ENCODE data around the gene ABLIM1.
A peak's percentile ranks its signal among the peaks of the same experiment; 100 is the strongest.

Gene ABLIM1

DNA sequence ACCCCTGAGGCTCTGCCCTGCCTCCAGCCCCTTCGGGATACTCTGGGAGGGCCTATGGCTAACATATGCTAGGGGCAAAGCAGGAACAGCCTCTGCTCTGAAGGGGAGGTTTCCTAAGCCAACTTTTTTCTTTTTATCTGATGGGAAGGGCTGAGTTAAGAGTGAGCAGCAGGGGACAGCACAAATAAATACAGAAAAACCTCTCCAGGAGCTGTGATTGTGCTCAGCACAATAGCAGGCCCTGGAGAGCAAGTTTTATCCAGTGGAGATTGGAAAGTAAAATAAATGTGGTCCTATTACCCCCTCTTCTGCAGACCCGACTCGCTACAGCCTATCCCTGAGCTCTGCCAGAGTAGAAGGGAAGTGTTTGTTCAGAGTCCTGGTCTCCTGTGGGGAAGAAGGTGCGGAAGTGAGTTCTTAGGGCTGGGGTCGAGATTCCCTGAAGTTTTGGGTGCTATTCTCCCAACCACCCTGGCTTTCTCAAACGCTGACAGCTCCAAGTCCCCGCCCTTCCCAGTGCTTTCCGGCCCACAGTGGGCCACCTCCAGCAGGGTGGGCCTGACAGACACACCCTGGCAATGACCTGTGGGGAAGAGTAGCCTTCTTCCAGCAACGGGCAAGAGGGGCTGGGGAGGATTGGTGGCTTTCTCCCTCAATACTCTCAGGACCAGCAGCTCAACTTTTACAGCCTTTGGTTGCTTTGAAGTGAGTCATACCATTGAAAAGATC is 230.8 kb downstream of the ABLIM1 start:
- ChIA-PET CTCF (interaction anchor here (0.9 to 1.2 kb wide), 2 partner anchors 106 to 124 kb away, joined by 3 to 6 read pairs; no protein-coding TSS in a partner anchor), POLR2A (interaction anchor here (0.6 kb wide), 1 partner anchor 1810 kb away, joined by 3 read pairs; no protein-coding TSS in a partner anchor)
- Histone ChIP-seq H3K4me1 (ENCODE audit: control insufficient read depth, insufficient read depth, low read length) (no peaks in the 10 kb centered on the region), H3K36me3 (ENCODE audit: control insufficient read depth in 2 of 2, insufficient read depth in 1 of 2, low read length in 2 of 2) (no peaks in the 10 kb centered on the region), H3K4me3 (ENCODE audit: low read depth, low read length) (no peak overlapping the region), H3K27ac (ENCODE audit: extremely low read depth, low read depth, low read length) (no peak overlapping the region), H3K9me3 (ENCODE audit: control insufficient read depth, insufficient read depth, low read depth, low read length) (no peaks in the 10 kb centered on the region)
- no peak for TF ChIP-seq ZNF623 (tag by site-specific recombination; IDR thresholded peaks at IDR 0.05)
- TF ChIP-seq, protein P1, sequence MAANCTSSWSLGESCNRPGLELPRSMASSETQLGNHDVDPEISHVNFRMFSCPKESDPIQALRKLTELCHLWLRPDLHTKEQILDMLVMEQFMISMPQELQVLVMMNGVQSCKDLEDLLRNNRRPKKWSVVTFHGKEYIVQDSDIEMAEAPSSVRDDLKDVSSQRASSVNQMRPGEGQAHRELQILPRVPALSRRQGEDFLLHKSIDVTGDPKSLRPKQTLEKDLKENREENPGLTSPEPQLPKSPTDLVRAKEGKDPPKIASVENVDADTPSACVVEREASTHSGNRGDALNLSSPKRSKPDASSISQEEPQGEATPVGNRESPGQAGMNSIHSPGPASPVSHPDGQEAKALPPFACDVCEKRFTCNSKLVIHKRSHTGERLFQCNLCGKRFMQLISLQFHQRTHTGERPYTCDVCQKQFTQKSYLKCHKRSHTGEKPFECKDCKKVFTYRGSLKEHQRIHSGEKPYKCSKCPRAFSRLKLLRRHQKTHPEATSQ (tag by site-specific recombination; IDR thresholded peaks at IDR 0.05): no peak
- TF ChIP-seq KLF9 (tag by site-specific recombination; IDR thresholded peaks at IDR 0.05; ENCODE audit: low read depth): no peak
- 0 out of 2 replicates have a peak, but pooled peaks have one; percentile 16 for TF ChIP-seq ZIC2 (tag by site-specific recombination; IDR thresholded peaks at IDR 0.05)
- TF ChIP-seq ZNF2 (tag by site-specific recombination; IDR thresholded peaks at IDR 0.05): no peak
- no peak for TF ChIP-seq ZNF747 (tag by site-specific recombination; IDR thresholded peaks at IDR 0.05)
- TF ChIP-seq, protein P2, sequence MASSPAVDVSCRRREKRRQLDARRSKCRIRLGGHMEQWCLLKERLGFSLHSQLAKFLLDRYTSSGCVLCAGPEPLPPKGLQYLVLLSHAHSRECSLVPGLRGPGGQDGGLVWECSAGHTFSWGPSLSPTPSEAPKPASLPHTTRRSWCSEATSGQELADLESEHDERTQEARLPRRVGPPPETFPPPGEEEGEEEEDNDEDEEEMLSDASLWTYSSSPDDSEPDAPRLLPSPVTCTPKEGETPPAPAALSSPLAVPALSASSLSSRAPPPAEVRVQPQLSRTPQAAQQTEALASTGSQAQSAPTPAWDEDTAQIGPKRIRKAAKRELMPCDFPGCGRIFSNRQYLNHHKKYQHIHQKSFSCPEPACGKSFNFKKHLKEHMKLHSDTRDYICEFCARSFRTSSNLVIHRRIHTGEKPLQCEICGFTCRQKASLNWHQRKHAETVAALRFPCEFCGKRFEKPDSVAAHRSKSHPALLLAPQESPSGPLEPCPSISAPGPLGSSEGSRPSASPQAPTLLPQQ (tag by site-specific recombination; IDR thresholded peaks at IDR 0.05): no peak
- no peak for TF ChIP-seq ZNF707 (tag by site-specific recombination; IDR thresholded peaks at IDR 0.05)
- TF ChIP-seq ZNF341 (tag by site-specific recombination; IDR thresholded peaks at IDR 0.05; ENCODE audit: low read depth): peak; percentile 59
- TF ChIP-seq, protein P3, sequence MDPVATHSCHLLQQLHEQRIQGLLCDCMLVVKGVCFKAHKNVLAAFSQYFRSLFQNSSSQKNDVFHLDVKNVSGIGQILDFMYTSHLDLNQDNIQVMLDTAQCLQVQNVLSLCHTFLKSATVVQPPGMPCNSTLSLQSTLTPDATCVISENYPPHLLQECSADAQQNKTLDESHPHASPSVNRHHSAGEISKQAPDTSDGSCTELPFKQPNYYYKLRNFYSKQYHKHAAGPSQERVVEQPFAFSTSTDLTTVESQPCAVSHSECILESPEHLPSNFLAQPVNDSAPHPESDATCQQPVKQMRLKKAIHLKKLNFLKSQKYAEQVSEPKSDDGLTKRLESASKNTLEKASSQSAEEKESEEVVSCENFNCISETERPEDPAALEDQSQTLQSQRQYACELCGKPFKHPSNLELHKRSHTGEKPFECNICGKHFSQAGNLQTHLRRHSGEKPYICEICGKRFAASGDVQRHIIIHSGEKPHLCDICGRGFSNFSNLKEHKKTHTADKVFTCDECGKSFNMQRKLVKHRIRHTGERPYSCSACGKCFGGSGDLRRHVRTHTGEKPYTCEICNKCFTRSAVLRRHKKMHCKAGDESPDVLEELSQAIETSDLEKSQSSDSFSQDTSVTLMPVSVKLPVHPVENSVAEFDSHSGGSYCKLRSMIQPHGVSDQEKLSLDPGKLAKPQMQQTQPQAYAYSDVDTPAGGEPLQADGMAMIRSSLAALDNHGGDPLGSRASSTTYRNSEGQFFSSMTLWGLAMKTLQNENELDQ (tag by site-specific recombination; IDR thresholded peaks at IDR 0.05; ENCODE audit: low read depth): no peak
- peak; percentile 38; the same call in 1 of the 2 replicates for TF ChIP-seq GLIS1 (tag by site-specific recombination; IDR thresholded peaks at IDR 0.05)
- TF ChIP-seq ZNF830 (tag by site-specific recombination; IDR thresholded peaks at IDR 0.05; ENCODE audit: low read depth): no peak
- no peak for TF ChIP-seq ZNF18 (tag by site-specific recombination; IDR thresholded peaks at IDR 0.05)
- no peak for TF ChIP-seq ZNF791 (tag by site-specific recombination; IDR thresholded peaks at IDR 0.05)
- no peak for TF ChIP-seq ZFP37 (tag by site-specific recombination; IDR thresholded peaks at IDR 0.05)
- TF ChIP-seq, protein P4, sequence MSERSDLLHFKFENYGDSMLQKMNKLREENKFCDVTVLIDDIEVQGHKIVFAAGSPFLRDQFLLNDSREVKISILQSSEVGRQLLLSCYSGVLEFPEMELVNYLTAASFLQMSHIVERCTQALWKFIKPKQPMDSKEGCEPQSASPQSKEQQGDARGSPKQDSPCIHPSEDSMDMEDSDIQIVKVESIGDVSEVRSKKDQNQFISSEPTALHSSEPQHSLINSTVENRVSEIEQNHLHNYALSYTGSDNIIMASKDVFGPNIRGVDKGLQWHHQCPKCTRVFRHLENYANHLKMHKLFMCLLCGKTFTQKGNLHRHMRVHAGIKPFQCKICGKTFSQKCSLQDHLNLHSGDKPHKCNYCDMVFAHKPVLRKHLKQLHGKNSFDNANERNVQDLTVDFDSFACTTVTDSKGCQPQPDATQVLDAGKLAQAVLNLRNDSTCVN (tag by site-specific recombination; optimal IDR thresholded peaks at IDR 0.05): no peak

- no peaks in the 10 kb centered on the region for H3K36me3 ChIP-seq (ENCODE audit: control insufficient read depth in 2 of 2, insufficient read depth in 1 of 2, low read length in 2 of 2)
- no peaks in the 10 kb centered on the region for H3K4me1 ChIP-seq (ENCODE audit: control insufficient read depth, insufficient read depth, low read length)
- POLR2A ChIA-PET: no interaction called here
- H3K27ac ChIP-seq (ENCODE audit: extremely low read depth, low read depth, low read length): no peak overlapping the region
- no peak overlapping the region for H3K4me3 ChIP-seq (ENCODE audit: low read depth, low read length)
- H3K9me3 ChIP-seq (ENCODE audit: control insufficient read depth, insufficient read depth, low read depth, low read length): no peaks in the 10 kb centered on the region
- CTCF ChIA-PET: interaction anchor here (1.0 to 1.2 kb wide), 3 partner anchors 106 to 187 kb away, joined by 3 to 6 read pairs (median 3); no protein-coding TSS in a partner anchor
- no peak for TF ChIP-seq KLF16 (tag by site-specific recombination; IDR thresholded peaks at IDR 0.05)
- TF ChIP-seq ZNF830 (tag by site-specific recombination; IDR thresholded peaks at IDR 0.05; ENCODE audit: low read depth): no peak
- TF ChIP-seq ZNF660 (tag by site-specific recombination; IDR thresholded peaks at IDR 0.05): no peak
- TF ChIP-seq, protein P5, sequence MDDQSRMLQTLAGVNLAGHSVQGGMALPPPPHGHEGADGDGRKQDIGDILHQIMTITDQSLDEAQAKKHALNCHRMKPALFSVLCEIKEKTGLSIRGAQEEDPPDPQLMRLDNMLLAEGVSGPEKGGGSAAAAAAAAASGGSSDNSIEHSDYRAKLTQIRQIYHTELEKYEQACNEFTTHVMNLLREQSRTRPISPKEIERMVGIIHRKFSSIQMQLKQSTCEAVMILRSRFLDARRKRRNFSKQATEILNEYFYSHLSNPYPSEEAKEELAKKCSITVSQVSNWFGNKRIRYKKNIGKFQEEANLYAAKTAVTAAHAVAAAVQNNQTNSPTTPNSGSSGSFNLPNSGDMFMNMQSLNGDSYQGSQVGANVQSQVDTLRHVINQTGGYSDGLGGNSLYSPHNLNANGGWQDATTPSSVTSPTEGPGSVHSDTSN (CRISPR knock-in tag; IDR thresholded peaks at IDR 0.05): no peak
- no peak for TF ChIP-seq ZNF792 (tag by site-specific recombination; IDR thresholded peaks at IDR 0.05)
- TF ChIP-seq ZNF600 (tag by site-specific recombination; IDR thresholded peaks at IDR 0.05): no peak
- TF ChIP-seq ZNF707 (tag by site-specific recombination; IDR thresholded peaks at IDR 0.05): no peak
- no peak for TF ChIP-seq RBAK (tag by site-specific recombination; IDR thresholded peaks at IDR 0.05)
- TF ChIP-seq ZNF596 (tag by site-specific recombination; IDR thresholded peaks at IDR 0.05): no peak
- TF ChIP-seq ZNF488 (tag by site-specific recombination; IDR thresholded peaks at IDR 0.05): no peak
Measured at GRCh38 chr10:114426476-114426875, 231.6 kb downstream of the ABLIM1 start.
